Posterior cingulate gyrus (tissue), 11 donors: ENCODE measurements around the gene KLHDC9.
"Not testable (repeated sequence)": the region's sequence is repeated elsewhere in the genome, so short reads cannot be mapped to it uniquely, and the experiment has no call there.

Experiments
- DNase-seq, 10 donors: peaks; one replicate each; pipeline versions ENCODE4 v3.0.0 to v3.0.0-alpha.2; 2020 to 2021; ENCODE audit warnings: mixed read lengths in 3 of 10
- intact Hi-C: fragments of 100-400 bp; cut with DNase I; formaldehyde crosslinking; loops from one replicate; pipeline ENCODE4 v1.15.1; 2023

The KLHDC9 gene

DNA sequence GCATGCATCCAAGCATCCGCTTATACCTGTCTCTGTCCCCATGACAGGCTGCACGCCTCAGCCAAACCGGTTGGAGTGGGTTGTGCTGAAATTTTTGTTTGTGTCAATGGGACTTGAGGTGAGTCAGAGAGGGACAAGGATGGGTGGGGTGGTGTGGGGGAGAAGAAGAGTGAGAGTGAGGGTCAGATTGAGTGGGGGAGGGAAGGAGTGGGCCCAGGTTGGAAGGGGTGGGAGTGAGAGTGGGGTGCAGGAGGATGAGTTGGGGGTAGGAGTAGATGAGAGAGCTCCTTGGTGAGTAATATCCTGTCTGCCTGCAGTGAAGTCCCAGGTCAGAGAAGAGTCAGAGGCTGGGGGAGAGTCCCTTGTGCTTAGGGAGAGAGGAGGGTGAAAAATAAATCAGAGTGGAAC, 5.5 kb upstream of the KLHDC9 start:
- DNase-seq, result no peak

DNA sequence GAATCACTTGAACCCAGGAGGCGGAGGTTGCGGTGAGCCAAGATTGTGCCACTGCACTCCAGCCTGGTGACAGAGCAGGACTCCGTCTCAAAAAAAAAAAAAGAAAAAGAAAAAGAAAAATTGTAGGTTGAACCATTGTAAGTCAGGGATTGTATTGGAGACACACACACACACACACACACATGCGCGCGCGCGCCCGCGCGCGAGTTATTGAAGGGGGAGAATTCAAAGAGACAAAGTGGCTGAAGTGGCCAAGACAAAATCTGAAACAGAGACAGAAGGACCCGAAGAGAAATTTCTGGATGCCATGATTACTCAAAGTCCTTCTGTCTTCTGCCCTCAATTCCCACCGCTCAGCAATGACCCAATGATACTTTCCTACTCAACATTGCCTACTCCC, 3.7 kb upstream of the KLHDC9 start:
- no peak for DNase-seq
- intact Hi-C loops, result no loop called here

More for the DNA sequence above, 5.5 kb upstream of the KLHDC9 start:
- intact Hi-C loops, result no loop called here

DNA sequence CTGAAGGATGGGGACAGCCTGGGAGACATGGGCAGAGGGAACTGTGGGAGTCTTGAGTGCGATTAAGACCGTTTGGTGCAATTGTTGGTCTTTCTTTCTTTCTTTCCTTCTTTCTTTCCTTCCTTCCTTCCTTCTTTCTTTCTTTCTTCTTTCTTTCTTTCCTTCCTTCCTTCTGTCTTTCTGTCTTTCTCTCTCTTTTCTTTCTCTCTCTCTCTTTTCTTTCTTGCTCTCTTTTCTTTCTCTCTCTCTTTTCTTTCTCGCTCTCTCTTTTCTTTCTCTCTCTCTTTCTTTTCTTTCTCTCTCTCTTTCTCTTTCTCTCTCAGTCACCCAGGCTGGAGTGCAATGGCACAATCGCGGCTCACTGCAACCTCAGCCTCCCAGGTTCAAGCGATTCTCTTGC, 2.9 kb upstream of the KLHDC9 start:
- no peak for DNase-seq
- intact Hi-C loops, result loop anchor here (5.0 kb wide), 4 partner anchors 37 to 368 kb away; partner anchors contain the start of genes DEDD and USF1

DNA sequence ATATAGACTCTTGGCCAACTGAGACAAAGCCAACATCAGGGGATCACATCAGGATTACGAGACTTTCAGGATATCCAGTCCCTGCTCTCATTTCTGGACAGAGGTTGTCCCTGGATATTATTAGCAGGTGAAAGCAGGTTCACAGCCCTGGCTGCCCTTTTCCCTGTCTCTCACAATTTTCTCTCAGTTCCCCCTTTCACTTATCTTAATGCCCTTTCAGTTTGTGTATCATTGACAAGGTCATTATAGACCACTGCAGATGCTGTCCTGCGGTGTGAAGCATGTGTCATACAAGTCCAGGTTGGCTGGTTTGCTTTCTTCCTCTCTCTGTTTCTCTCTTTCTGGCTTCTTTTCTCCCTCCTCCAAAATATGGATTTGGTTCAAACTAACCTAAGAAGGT, 2.1 kb upstream of the KLHDC9 start:
- DNase-seq, result no peak
- intact Hi-C loops, result loop anchor here (5.0 kb wide), 4 partner anchors 36 to 369 kb away; partner anchors contain the start of genes DEDD and USF1

DNA sequence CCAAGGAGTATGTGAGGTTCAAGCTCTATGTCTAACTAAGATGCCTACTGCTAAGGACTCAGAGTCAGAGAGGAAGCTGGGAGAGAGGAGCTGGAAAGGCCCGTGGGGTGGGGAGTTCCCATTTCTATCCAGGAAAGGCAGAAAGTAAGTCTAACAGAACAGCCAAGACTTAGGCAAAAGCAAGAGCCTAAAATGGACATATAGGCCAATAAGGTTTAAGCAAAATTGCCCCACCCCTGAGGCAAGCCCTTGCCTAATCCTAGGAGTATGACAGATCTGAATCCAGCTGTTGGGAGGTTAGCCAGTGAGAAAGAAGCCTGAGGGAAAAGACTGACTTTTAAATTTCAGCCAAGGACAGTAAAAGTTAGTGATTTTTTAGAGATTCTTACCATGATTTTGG, 1.6 kb upstream of the KLHDC9 start:
- intact Hi-C loops, result loop anchor here (5.0 kb wide), 4 partner anchors 36 to 369 kb away; partner anchors contain the start of genes DEDD and USF1
- DNase-seq, result no peak

DNA sequence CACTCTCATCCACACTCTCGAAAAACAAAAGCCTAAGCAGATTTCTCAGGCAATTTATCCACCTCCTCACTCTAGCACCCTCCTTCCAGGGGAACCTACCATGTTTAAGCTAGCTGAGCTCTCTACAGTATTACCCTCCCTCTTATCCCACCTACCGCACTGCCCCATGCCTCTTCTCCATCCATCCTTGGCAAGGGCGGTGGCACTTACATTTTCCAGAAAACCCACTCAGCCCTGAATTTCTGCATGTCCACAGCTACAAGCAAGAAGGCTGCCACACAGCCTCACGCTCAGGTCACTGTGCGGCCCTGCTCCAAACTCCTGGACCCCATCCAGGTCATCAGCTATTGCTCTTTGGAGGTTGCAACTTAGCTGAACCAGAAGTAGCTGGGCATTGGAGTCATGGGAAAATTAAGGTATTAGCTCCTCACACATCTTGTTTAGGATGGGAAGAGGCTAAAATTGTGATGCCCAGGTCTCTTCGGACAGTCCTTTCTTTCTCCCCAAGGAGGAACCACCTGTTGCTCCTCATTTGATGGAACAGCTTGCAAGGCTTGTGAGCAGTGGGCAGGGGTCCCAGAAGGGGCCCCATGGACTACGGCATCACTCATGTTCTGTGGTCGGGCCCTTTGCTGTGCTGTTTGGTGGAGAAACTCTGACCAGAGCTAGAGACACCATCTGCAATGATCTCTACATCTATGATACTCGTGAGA, 1.1 kb downstream of the KLHDC9 start:
- no peak for DNase-seq
- intact Hi-C loops, result loop anchor here (5.0 kb wide), 4 partner anchors 33 to 372 kb away; partner anchors contain the start of genes DEDD and USF1

DNA sequence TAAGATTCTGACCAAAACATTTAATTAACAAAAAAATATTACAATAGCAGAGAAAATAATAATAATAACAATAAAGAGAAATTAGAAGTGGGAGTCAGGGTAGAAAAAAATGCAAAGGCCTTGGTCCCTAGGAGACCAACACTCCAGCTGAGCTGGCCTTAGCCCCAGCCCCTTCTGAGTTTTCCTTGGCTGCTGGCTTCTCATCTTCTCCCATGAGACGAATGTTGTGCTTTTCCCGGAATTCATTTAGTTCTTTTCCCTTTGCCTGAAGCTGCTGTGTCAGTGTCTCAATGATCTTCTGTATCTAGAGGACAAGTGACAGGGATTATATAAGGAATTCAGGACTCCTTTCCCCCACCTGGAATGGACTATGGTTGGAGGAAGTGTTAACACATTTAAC, 2.4 kb downstream of the KLHDC9 start:
- intact Hi-C loops, result no loop called here
- no peak for DNase-seq

DNA sequence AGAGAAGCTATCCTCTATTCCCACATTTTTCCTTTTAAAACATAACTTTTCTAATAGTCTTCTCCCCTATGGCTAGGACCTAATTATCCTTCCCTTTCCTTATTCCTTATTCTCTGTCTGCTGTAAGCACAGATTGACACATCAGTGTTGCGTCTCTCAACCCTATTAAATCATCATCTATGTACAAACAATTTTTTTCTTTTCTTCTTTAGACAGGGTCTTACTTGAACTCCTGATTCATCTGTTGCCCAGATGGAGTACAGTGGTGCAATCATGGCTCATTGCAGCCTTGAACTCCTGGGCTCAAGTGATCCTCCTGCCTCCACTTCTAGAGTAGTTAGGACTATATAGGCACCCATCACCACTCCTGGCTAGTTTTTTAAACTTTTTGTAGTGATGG, 8.3 kb downstream of the KLHDC9 start:
- DNase-seq, result no peak
- intact Hi-C loops, result no loop called here

DNA sequence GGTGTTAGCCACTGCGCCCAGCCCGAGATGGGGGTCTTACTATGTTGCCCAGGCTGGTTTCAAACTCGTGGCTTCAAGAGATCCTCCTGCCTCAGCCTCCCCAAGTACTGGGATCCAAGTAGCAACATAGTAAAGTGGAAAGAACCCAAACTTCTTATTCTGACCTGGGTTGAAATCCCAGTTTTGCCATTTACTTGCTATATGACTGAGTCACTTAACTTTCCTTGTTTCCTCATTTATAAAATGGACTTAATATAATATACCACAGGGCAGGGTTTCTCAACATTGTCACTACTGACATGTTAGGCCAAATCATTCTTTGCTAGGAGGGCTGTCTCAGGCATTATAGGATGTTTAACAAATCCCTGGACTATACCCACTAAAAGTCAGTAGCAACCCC, 13.0 kb downstream of the KLHDC9 start:
- intact Hi-C loops, result no loop called here

DNA sequence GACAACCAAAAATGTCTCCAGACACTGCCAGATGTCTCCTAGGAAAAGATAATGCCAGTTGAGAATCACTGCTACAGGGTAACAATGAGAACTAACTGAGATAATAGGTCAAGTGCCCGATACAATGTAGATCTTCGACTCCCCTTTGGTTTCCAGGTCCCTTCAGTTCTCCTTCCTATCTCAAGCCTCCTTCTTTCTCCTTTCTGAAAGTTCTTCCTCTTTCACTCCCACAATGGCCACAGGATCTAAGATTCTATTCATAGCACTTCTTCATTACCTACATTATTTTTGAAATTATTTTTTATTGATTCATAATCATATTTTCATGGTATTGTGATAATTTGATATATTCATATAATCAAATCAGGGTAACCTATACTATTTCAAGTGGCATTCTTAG, 13.4 kb downstream of the KLHDC9 start:
- intact Hi-C loops, result no loop called here
- no peak for DNase-seq

More for the DNA sequence above, 13.0 kb downstream of the KLHDC9 start:
- DNase-seq, result no peak

DNA sequence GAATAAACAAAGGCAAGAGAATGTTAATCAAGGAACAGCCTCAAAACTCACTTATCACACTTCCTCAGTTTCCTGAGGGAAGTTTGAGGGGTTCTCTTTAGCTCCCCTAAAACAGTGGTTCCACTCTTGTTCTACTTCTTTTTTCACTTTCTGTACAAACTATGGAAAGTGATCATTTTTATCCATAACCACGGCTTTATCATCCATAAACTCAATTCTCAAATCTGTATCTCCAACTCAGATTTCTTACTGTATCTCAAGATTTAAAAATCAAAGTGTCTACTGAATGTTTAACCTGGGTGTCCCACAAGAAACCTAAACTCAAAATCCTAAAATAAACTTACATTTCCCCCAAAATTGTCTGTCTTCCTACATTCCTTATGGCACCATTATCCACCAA, 15.8 kb downstream of the KLHDC9 start:
- DNase-seq, result no peak
- intact Hi-C loops, result no loop called here

DNA sequence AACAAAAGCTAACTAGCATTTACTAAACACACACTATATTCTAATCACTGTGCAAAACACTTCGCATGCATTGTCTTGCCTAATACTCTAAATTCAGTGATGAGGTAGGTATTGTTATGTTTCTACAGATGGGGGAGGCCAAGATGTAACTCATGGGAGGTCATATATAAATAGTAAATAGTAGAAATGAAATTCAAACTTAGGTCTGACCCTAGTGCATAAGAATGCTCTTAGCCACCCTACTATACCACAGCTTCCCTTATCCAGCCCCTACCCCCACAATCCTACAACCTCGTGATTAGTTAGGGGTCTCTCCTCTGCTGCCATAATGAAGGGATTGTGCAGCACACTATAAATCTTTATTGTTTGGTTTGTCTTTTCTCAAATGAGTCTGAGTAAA, 16.4 kb downstream of the KLHDC9 start:
- no peak for DNase-seq
- intact Hi-C loops, result no loop called here

DNA sequence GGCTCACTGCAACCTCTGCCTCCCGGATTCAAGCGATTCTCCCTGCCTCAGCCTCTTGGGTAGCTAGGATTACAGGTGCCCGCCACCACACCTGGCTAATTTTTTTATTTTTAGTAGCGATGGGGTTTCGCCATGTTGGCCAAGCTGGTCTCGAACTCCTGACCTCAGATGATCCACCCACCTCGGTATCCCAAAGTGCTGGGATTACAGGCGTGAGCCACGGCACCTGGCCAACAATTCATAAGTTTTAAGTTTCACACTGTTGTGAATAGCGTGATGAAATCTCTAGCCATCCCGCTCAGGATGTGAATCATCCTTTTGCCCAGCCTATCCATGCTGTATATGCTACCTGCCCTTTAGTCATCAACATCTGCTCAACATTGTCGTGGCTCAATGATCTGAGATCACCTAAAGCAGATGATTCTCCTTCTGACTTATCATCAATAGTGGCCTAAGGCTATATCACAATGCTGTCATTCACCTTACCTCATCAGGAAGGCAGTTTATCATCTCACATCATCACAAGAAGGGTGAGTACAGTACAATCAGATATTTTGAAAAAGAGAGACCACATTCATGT, 17.1 kb downstream of the KLHDC9 start:
- DNase-seq, result no peak
- intact Hi-C loops, result loop anchor here (5.0 kb wide), 1 partner anchor 68 kb away; the partner anchor contains the start of gene USF1

DNA sequence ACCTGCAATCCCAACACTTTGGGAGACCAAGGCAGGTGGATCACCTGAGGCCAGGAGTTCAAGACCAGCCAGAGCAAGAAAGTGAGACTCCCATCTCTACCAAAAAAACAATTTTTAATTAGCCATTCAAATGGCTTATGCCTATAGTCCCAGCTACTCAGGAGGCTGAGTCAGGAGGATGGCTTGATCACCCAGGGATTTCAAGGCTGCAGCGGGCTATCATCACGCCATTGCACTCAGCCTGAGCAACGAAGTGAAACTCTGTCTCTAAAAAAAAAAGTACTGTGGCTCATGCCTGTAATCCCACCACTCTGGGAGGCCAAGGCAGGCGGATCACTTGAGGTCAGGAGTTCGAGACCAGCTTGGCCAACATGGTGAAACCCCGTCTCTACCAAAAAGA, 17.8 kb downstream of the KLHDC9 start:
- not testable (repeated sequence) for DNase-seq
- intact Hi-C loops, result loop anchor here (5.0 kb wide), 1 partner anchor 69 kb away; the partner anchor contains the start of gene USF1

DNA sequence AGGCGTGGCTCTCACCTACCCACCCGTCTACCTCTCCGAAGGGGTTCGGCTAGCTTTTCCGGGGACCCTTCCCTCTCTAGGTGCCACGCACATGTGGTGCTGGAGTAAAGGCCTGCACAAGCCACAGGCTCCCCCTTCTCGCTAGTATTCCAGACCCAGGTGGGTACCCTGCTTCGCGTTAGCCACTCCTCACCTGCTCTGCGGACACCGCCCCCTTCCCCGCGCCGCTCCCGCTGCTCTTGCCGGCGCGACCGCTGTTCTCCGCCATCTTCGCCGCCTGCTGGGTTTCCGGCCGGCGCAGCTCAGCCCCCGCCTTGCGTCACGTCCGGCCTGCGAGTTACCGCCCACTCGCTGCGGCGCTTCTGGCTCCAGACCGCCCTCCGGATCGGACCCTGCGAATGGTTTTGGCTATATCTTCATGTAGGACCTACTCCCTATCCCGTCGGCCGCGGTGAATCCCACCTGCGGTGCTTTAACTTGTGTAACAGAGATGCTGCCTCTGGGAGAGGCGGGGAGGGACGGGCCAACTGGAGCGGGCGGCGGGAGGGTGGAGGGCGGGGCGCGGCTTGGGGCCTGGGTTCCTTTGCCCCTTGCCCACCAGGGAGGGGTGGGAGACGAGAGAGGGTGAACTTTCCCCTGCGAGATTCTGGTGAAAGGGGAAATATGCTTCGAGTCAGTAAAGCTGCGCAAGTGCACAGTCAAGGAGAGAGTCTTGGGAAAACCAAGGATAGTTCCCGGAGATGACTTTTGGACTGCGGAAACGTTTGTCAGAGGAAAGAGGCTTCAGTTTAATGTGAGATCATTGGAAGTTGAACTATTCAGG, 19.8 kb downstream of the KLHDC9 start, which contains the start of the genes NIT1 and PFDN2:
Gene NIT1 (plus strand): TSS at position 347 of the 823 bp plus-strand sequence. CDS start 72 bp downstream, at position 419.
Gene PFDN2 (minus strand): TSS at position 279 of the 823 bp plus-strand sequence. CDS start 11 bp downstream, at position 268.
- peak; percentile 79 to 98 (median 88) for DNase-seq
- intact Hi-C loops, result loop anchor here (2.0 to 5.0 kb wide), 2 partner anchors 15 to 71 kb away; partner anchors contain the start of genes DEDD and USF1

DNA sequence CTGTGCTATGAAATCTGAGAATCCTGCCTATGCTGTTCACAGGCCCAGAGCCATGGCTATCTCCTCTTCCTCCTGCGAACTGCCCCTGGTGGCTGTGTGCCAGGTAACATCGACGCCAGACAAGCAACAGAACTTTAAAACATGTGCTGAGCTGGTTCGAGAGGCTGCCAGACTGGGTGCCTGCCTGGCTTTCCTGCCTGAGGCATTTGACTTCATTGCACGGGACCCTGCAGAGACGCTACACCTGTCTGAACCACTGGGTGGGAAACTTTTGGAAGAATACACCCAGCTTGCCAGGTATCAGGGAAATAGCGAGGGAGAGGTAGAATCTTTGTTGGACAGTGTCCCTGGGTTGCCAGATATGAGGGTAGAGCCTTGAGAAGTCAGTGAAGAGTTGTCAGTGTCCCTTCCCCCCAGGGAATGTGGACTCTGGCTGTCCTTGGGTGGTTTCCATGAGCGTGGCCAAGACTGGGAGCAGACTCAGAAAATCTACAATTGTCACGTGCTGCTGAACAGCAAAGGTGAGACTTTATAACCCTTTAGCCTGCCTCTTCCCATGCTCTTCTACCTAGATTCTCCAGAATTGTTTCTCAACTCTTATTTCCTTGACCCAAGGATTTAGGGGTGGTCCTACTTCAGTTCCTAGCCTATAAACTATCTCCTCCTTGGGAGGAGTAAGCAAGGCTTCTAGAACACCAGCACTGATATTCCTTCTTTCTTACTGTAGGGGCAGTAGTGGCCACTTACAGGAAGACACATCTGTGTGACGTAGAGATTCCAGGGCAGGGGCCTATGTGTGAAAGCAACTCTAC, 21.1 kb downstream of the KLHDC9 start:
- intact Hi-C loops, result loop anchor here (2.0 to 5.0 kb wide), 2 partner anchors 14 to 72 kb away; partner anchors contain the start of genes DEDD and USF1
- peak in 1 of 10 donors; percentile 82 for DNase-seq

DNA sequence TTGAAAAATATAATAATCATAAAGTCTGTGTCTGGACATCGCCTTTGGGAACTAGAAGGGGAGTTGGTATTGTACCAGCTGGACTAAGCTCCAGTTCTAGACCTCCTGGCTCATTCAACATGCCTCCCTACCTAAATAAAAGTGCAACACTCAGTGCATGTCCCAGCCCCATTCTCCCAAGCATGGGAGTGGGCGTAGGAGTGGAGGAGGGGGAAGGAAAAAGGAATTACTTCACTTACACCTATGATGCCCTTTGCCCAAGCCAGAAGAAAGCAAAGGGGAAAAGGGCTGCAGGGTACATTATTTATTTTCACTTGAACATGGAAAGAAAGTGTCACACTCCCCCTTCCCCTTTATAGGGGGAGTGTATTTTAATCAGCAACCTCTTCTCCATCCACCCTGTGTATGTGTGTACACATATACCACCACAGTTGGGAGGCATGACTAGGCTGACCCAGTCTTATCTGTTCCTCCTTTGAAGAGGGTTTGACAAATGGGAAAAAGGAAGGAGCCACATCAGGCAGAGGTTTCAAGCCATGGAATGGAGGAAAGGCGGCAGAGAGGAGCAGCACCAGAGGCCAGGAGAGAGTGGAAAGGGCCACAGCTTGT, 23.0 kb downstream of the KLHDC9 start:
- intact Hi-C loops, result no loop called here
- no peak for DNase-seq

DNA sequence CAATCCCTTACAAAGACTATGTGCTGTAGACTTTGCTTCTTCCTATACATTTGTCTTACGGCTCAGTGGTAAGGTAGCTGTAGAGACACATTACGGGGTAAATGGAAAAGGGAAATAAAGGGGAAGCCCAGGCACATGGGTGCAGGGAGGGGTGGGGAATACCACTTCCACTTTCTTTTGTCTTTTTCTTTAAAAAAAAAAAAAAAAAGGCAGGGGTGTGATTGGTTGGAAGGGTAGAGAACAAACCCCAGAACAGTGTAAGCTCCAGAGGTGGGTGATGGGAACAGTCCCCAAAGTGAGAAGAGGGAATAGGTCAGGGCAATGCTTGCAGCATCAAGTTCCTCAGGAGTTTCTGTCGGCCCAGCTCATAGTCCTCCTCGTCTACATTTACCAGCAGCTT, 23.7 kb downstream of the KLHDC9 start:
- intact Hi-C loops, result no loop called here
- DNase-seq, result no peak

DNA sequence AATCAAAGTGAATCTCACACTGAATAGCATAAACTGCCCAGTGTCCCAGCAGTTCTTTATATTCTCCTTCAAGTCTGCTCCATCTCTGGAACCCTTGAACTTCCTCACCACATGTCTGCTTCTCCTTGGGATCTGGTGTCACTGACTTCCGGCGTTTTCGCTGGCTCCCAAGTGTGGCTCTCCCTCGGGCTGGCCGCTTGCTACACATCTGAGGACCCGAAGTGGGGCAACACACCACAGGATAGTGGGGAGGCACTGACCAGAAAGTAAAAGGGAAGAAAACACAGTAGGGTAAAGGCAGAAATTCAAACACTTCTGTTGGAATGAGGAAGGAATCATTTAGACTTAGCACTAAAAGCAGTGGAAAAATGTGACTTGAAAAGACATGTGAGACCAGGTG, 24.8 kb downstream of the KLHDC9 start:
- DNase-seq, result no peak
- intact Hi-C loops, result no loop called here
